Measurements from ENCODE around the gene KRTAP5-7. TPM values are rescaled to one million over a fixed set of nuclear protein-coding genes. Genes with fewer than 3 reads are reported as not detected.

Gene KRTAP5-7
- total and polyA plus RNA-seq, 12 donors = 0.07 to 0.28 TPM; not detected in 10

DNA sequence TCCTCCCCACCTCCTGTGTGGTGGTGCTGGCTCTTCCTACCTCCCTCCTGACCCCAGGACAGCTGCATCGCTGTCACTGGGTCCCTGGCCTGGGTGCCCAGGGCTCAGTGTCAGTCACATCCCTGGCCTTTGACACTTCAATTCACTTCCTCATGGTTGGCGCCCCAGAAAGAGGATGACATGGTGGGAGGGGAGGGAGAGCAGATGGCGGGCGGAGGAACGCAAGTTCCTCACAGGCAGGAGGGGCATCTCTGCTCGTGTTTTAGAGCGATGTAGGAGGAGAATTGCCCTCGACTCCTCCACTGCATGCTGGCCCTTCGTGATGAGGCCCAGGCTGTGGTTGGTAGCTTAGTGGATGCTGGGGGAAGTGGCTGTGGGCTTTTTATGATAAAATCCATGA lies 35.1 kb upstream of the KRTAP5-7 start:
- peaks cover 0 to 26% of the 10 kb centered on the region in 2 donors for H3K36me3 ChIP-seq (replicated peaks in 1 of 2)
- WGBS, 4 donors = 90 to 96% (median 94%) methylated on average over 7 to 9 of the region's 9 CpGs
- peak in 1 of 7 donors; percentile 2 for DNase-seq

DNA sequence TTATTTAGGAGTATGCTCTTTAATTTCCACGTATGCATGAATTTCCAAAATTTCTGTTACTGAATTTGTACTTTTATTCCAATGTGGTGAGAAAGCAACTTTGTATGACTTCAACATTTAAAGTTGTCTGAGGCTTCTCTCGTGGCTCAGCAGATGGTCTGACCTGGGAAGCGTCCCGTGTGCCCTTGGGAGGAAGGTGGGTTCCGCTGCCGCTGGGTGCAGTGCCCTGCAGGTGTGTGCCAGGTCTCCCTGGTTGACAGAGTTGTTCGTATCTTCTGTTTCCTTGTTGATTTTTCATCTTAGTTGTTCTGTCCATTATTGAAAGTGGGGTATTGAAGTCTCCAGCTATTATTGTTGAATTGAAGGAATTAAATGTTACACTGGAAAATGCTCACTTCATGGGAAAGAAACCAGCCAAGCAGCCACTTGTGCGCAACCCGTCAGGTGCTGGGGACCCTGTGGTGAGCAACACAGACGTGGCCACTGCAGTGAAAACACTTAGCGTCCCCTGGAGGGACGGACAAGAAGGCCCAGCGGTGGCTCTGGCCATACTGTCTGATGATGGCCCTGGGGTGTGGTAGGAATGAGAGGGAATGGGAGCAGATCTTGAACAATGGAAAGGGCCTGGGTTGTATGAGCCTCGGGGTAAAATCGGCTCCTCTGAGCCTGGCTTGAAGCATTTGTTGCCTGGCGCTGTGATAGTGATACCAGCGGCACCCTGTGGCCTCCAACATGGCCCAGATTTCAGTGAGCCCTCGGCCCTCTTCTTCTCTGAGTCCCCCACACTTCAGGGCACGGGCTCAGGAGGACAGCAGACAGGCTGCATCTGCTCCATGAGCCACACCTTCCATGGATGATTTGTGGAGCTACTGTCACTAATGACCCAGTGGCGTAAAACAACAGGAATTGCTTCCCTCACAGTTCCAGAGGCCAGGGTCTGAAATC lies 31.5 kb upstream of the KRTAP5-7 start:
- no peak overlapping the region for H3K4me3 ChIP-seq
- no peaks in the 10 kb centered on the region for H3K4me1 ChIP-seq (replicated peaks in 1 of 2)
- TF ChIP-seq POLR2A (IDR thresholded peaks at IDR 0.05) = no peak
- TF ChIP-seq, protein P1, sequence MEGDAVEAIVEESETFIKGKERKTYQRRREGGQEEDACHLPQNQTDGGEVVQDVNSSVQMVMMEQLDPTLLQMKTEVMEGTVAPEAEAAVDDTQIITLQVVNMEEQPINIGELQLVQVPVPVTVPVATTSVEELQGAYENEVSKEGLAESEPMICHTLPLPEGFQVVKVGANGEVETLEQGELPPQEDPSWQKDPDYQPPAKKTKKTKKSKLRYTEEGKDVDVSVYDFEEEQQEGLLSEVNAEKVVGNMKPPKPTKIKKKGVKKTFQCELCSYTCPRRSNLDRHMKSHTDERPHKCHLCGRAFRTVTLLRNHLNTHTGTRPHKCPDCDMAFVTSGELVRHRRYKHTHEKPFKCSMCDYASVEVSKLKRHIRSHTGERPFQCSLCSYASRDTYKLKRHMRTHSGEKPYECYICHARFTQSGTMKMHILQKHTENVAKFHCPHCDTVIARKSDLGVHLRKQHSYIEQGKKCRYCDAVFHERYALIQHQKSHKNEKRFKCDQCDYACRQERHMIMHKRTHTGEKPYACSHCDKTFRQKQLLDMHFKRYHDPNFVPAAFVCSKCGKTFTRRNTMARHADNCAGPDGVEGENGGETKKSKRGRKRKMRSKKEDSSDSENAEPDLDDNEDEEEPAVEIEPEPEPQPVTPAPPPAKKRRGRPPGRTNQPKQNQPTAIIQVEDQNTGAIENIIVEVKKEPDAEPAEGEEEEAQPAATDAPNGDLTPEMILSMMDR (IDR thresholded peaks at IDR 0.05) = no peak
- no peaks in the 10 kb centered on the region for H3K9me3 ChIP-seq (replicated peaks in 1 of 3)
- 94 to 97% (median 95%) methylated on average over 20 of the region's 20 CpGs for WGBS, 4 donors
- intact Hi-C loops (cut with DNase I) = no loop called here
- no peaks in the 10 kb centered on the region for H3K27me3 ChIP-seq
- no peak overlapping the region for H3K27ac ChIP-seq
- peaks cover 0 to 59% of the 10 kb centered on the region in 2 donors for H3K36me3 ChIP-seq (replicated peaks in 1 of 2)
- DNase-seq = peak in 3 of 7 donors; percentile 6 to 40 (median 13)

More for the DNA sequence above, 35.1 kb upstream of the KRTAP5-7 start:
- Histone ChIP-seq H3K27ac (no peak overlapping the region), H3K4me1 (replicated peaks in 1 of 2) (no peaks in the 10 kb centered on the region), H3K27me3 (no peaks in the 10 kb centered on the region), H3K9me3 (replicated peaks in 1 of 3) (no peaks in the 10 kb centered on the region), H3K4me3 (no peak overlapping the region)
- intact Hi-C loops (cut with DNase I) = no loop called here
- no peak for TF ChIP-seq POLR2A (IDR thresholded peaks at IDR 0.05)
- TF ChIP-seq, protein P1 (IDR thresholded peaks at IDR 0.05) = no peak

DNA sequence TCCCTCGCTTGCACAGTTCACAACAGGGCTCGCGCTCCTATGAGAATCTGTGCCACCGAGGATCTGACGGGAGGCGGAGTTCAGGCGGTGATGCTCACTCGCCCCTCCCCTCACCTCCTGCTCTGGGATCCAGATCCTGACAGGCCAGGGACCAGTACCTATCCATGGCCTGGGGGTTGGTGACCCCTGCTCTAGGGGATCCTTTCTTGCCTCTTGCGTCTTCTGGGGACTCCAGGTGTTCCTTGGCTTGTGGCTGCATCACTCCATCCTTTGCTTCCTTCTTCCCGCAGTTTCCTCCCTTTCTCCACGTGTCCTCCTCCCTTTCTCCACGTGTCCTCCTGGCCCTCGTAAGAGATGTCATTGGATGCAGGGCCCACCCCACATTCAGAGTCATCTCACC lies 30.6 kb upstream of the KRTAP5-7 start:
- no peaks in the 10 kb centered on the region for H3K27me3 ChIP-seq
- no peaks in the 10 kb centered on the region for H3K4me1 ChIP-seq (replicated peaks in 1 of 2)
- no peak overlapping the region for H3K27ac ChIP-seq
- no peaks in the 10 kb centered on the region for H3K9me3 ChIP-seq (replicated peaks in 1 of 3)
- TF ChIP-seq POLR2A (IDR thresholded peaks at IDR 0.05) = no peak
- TF ChIP-seq, protein P1 (IDR thresholded peaks at IDR 0.05) = no peak
- peak in 2 of 7 donors; percentile 16 to 28 for DNase-seq
- WGBS, 4 donors = 95 to 98% (median 97%) methylated on average over 9 to 13 of the region's 13 CpGs
- H3K36me3 ChIP-seq (replicated peaks in 1 of 2) = peaks cover 0 to 52% of the 10 kb centered on the region in 2 donors
- H3K4me3 ChIP-seq = no peak overlapping the region
- intact Hi-C loops (cut with DNase I) = no loop called here

DNA sequence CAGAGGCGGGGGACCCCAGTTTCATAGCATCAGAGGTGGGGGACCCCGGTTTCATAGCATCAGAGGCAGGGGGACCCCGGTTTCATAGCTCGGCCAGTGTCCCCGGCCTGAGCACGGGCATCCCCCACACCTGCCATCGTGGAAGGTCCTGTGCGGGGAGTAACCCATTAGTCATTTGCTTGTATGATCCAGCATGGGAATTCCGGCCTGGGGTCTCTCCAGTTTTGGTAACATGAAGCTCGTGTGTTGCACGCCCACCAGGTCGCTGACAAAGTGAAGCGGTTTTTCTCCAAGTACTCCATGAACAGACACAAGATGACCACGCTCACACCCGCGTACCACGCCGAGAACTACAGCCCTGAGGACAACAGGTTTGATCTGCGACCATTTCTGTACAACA lies 29.0 kb upstream of the KRTAP5-7 start:
- WGBS, 4 donors = 94 to 100% (median 98%) methylated on average over 10 to 19 of the region's 19 CpGs
- DNase-seq = peak in 1 of 7 donors; percentile 42
- peaks cover 0 to 46% of the 10 kb centered on the region in 2 donors for H3K36me3 ChIP-seq (replicated peaks in 1 of 2)
- intact Hi-C loops (cut with DNase I) = no loop called here
- TF ChIP-seq, protein P1 (IDR thresholded peaks at IDR 0.05) = no peak
- TF ChIP-seq POLR2A (IDR thresholded peaks at IDR 0.05) = no peak
- no peaks in the 10 kb centered on the region for H3K27me3 ChIP-seq
- H3K4me3 ChIP-seq = no peak overlapping the region
- no peak overlapping the region for H3K27ac ChIP-seq
- H3K9me3 ChIP-seq (replicated peaks in 1 of 3) = no peaks in the 10 kb centered on the region
- H3K4me1 ChIP-seq (replicated peaks in 1 of 2) = no peaks in the 10 kb centered on the region

Data from adrenal gland (tissue), 12 donors.